HEK293 (cell line): ENCODE measurements around the gene PROX1.

Experiments used
- BCL6B ChIP-seq: fragments of 450-650 bp; formaldehyde crosslinking; IDR thresholded peaks from 2 replicates; pipeline ENCODE4 v1.5.1; 2017; ENCODE audit warnings: missing biosample characterization, missing genetic modification characterization
- CTCF ChIP-seq: fragments of 450-650 bp; formaldehyde crosslinking; IDR thresholded peaks from 2 replicates; pipeline ENCODE4 v1.5.1; 2016; ENCODE audit warnings: missing biosample characterization, missing genetic modification characterization
- HOXA7 ChIP-seq: sonication (generic); formaldehyde crosslinking; IDR thresholded peaks from 2 replicates; pipeline ENCODE4 v1.8.1; 2022; ENCODE audit warnings: missing genetic modification reagents, borderline replicate concordance
- KLF16 ChIP-seq: fragments of 450-650 bp; formaldehyde crosslinking; IDR thresholded peaks from 2 replicates; pipeline ENCODE4 v1.5.1; 2017; ENCODE audit warnings: missing biosample characterization, missing genetic modification characterization
- KLF9 ChIP-seq: fragments of 450-650 bp; formaldehyde crosslinking; IDR thresholded peaks from 2 replicates; pipeline ENCODE4 v1.5.1; 2016; ENCODE audit warnings: missing biosample characterization, missing genetic modification characterization, low read depth
- PBX3 ChIP-seq: sonication (generic); formaldehyde crosslinking; IDR thresholded peaks from 2 replicates; pipeline ENCODE4 v1.8.1; 2022; ENCODE audit warnings: mild to moderate bottlenecking, moderate library complexity, missing genetic modification reagents
- YY1 ChIP-seq: fragments of 450-650 bp; formaldehyde crosslinking; IDR thresholded peaks from 2 replicates; pipeline ENCODE4 v1.5.1; 2018; ENCODE audit warnings: missing biosample characterization, missing genetic modification characterization
- ZFP41 ChIP-seq: fragments of 450-650 bp; formaldehyde crosslinking; IDR thresholded peaks from 2 replicates; pipeline ENCODE4 v1.5.1; 2016; ENCODE audit warnings: missing biosample characterization, missing genetic modification characterization, borderline replicate concordance
- ZNF133 ChIP-seq: fragments of 450-650 bp; formaldehyde crosslinking; IDR thresholded peaks from 2 replicates; pipeline ENCODE4 v1.5.1; 2016; ENCODE audit warnings: missing biosample characterization, missing genetic modification characterization
- ZNF513 ChIP-seq: fragments of 450-650 bp; IDR thresholded peaks from 2 replicates; pipeline ENCODE4 v1.5.1; 2018; ENCODE audit warnings: missing biosample characterization, missing genetic modification characterization
- ZNF530 ChIP-seq: fragments of 450-650 bp; formaldehyde crosslinking; IDR thresholded peaks from 2 replicates; pipeline ENCODE4 v1.5.1; 2016; ENCODE audit warnings: low read depth, missing biosample characterization, missing genetic modification characterization

- no peak for TF ChIP-seq ZFP41
- no peak for TF ChIP-seq PBX3 (CRISPR knock-in tag)
- no peak for TF ChIP-seq BCL6B (tag by site-specific recombination)
- no peak for TF ChIP-seq KLF9 (tag by site-specific recombination)
- TF ChIP-seq CTCF (tag by site-specific recombination), result no peak
- TF ChIP-seq HOXA7 (CRISPR knock-in tag), result no peak
- no peak for TF ChIP-seq ZNF530
- no peak for TF ChIP-seq ZNF513 (tag by site-specific recombination)
- no peak for TF ChIP-seq YY1 (tag by site-specific recombination)
- no peak for TF ChIP-seq KLF16 (tag by site-specific recombination)
- no peak for TF ChIP-seq ZNF133
These were observed 21.1 kb downstream of the PROX1 start for GRCh38 chr1:214008791-214009422.
